Stimulated activated CD4-positive, alpha-beta T cell treated with anti-CD3 and anti-CD28 coated beads, Interleukin-12 subunit alpha, Interleukin-12 subunit beta, amount 100 ng/mL, for 24 hours (primary cell): ENCODE measurements around the gene FLT3LG.

Experiments used
- DNase-seq, 2 experiments: peaks; one replicate each; pipeline ENCODE4 v3.0.0-alpha.2; 2020; ENCODE audit warnings: low read depth in 2 of 2

Gene FLT3LG

GRCh38 chr19:49488046-49488862, 14.2 kb downstream of the FLT3LG start:
- DNase-seq: no peak

GRCh38 chr19:49488863-49489537, 15.0 kb downstream of the FLT3LG start:
- DNase-seq: no peak

GRCh38 chr19:49489601-49490167, 15.7 kb downstream of the FLT3LG start:
- no peak for DNase-seq

- no peak for DNase-seq
Measured at GRCh38 chr19:49490287-49491029, 16.4 kb downstream of the FLT3LG start.

- no peak for DNase-seq
Measured at GRCh38 chr19:49491030-49491803, 17.2 kb downstream of the FLT3LG start.

- DNase-seq: no peak
Measured at GRCh38 chr19:49491804-49492572, 18.0 kb downstream of the FLT3LG start.

GRCh38 chr19:49492573-49493405, 18.8 kb downstream of the FLT3LG start:
- no peak for DNase-seq

- no peak for DNase-seq
Measured at GRCh38 chr19:49496574-49497008, 22.6 kb downstream of the FLT3LG start.

GRCh38 chr19:49497047-49497788, 23.2 kb downstream of the FLT3LG start:
- peak in 1 of 2 experiments; percentile 62 for DNase-seq

GRCh38 chr19:49497789-49498103, 23.7 kb downstream of the FLT3LG start:
- no peak for DNase-seq

GRCh38 chr19:49498475-49498874, 24.5 kb downstream of the FLT3LG start:
- DNase-seq: no peak

GRCh38 chr19:49499030-49499670, 25.1 kb downstream of the FLT3LG start:
- DNase-seq: no peak

GRCh38 chr19:49502866-49503581, 29.0 kb downstream of the FLT3LG start:
- DNase-seq: no peak

- no peak for DNase-seq
Measured at GRCh38 chr19:49503582-49503962, 29.6 kb downstream of the FLT3LG start.

GRCh38 chr19:49506575-49507105, 32.6 kb downstream of the FLT3LG start:
- peak; percentile 59 to 74 for DNase-seq

GRCh38 chr19:49507803-49508494, 33.9 kb downstream of the FLT3LG start:
- no peak for DNase-seq
